WTC11 (cell line): ENCODE results near the gene CABP2. TPM values are rescaled to one million over a fixed set of nuclear protein-coding genes. Genes with fewer than 3 reads are reported as not detected.

Source experiments
- ATAC-seq: fragments of 200-7000 bp; cut with Tn5 transposase; 2 replicates; pipeline ENCODE4 v1.10.0; 2021; ENCODE audit warnings: mild to moderate bottlenecking, moderate library complexity
- CTCF ChIA-PET: fragments of 300-600 bp; sonication (Branson Sonifier 250); formaldehyde crosslinking; loops from one replicate; lab custom pipeline; 2021; ENCODE audit warnings: antibody characterized with exemption; lab: Charles Lee
- POLR2A ChIA-PET: fragments of 350-600 bp; sonication (Branson Sonifier 250); formaldehyde crosslinking; loops from one replicate; lab custom pipeline; 2021; ENCODE audit warnings: antibody characterized with exemption; lab: Charles Lee
- DNase-seq: peaks from one replicate; pipeline ENCODE4 v3.0.0; 2021; ENCODE audit warnings: low spot score
- H3K27ac Mint-ChIP-seq: 2 replicates; pipeline ENCODE4 v1.8.0; 2021; ENCODE audit warnings: mixed read lengths
- H3K27me3 Mint-ChIP-seq: 2 replicates; pipeline ENCODE4 v1.8.0; 2021; ENCODE audit warnings: low read depth, mild to moderate bottlenecking, moderate library complexity, mixed read lengths
- H3K36me3 Mint-ChIP-seq: 2 replicates; pipeline ENCODE4 v1.8.0; 2021; ENCODE audit warnings: mixed read lengths
- H3K4me1 Mint-ChIP-seq: 2 replicates; pipeline ENCODE4 v1.8.0; 2022; ENCODE audit warnings: mixed read lengths
- H3K4me3 Mint-ChIP-seq: 2 replicates; pipeline ENCODE4 v1.8.0; 2021; ENCODE audit warnings: mild to moderate bottlenecking, moderate library complexity, mixed read lengths
- H3K9me3 Mint-ChIP-seq: 2 replicates; pipeline ENCODE4 v1.8.0; 2021; ENCODE audit warnings: mixed read lengths
- ARID4B ChIP-seq: sonication (generic); formaldehyde crosslinking; IDR thresholded peaks from 2 replicates; pipeline ENCODE4 v1.8.0; 2023; ENCODE audit warnings: missing genetic modification reagents, mild to moderate bottlenecking, borderline replicate concordance
- ATF1 ChIP-seq: sonication (generic); formaldehyde crosslinking; IDR thresholded peaks from 2 replicates; pipeline ENCODE4 v1.8.1; 2023; ENCODE audit warnings: mild to moderate bottlenecking, moderate library complexity, missing genetic modification reagents
- ATF3 ChIP-seq: sonication (generic); formaldehyde crosslinking; conservative IDR thresholded peaks from 2 replicates; pipeline ENCODE4 v1.8.1; 2022; ENCODE audit warnings: mild to moderate bottlenecking, missing genetic modification reagents
- CBFB ChIP-seq: sonication (generic); formaldehyde crosslinking; IDR thresholded peaks from 2 replicates; pipeline ENCODE4 v1.8.1; 2022; ENCODE audit warnings: mild to moderate bottlenecking, low read depth, missing genetic modification reagents
- CREB1 ChIP-seq: sonication (generic); formaldehyde crosslinking; IDR thresholded peaks from 2 replicates; pipeline ENCODE4 v1.8.0; 2023; ENCODE audit warnings: mild to moderate bottlenecking, missing genetic modification reagents
- CREM ChIP-seq: sonication (generic); formaldehyde crosslinking; IDR thresholded peaks from 2 replicates; pipeline ENCODE4 v1.8.1; 2022; ENCODE audit warnings: mild to moderate bottlenecking, missing genetic modification reagents, moderate library complexity
- E2F4 ChIP-seq: sonication (generic); formaldehyde crosslinking; IDR thresholded peaks from 2 replicates; pipeline ENCODE4 v1.8.1; 2022; ENCODE audit warnings: low read depth, mild to moderate bottlenecking, moderate library complexity, missing genetic modification reagents, borderline replicate concordance
- ETV6 ChIP-seq: sonication (generic); formaldehyde crosslinking; IDR thresholded peaks from 2 replicates; pipeline ENCODE4 v1.8.1; 2022; ENCODE audit warnings: mild to moderate bottlenecking, missing genetic modification reagents
- GTF2I ChIP-seq: fragments of 250-450 bp; sonication (Bioruptor Pico); conservative IDR thresholded peaks from 2 replicates; pipeline ENCODE4 v1.4.0; 2021; ENCODE audit warnings: mild to moderate bottlenecking
- IRF1 ChIP-seq: sonication (generic); formaldehyde crosslinking; IDR thresholded peaks from 2 replicates; pipeline ENCODE4 v1.8.0; 2023; ENCODE audit warnings: missing genetic modification reagents
- KAT7 ChIP-seq: sonication (generic); formaldehyde crosslinking; IDR thresholded peaks from 2 replicates; pipeline ENCODE4 v1.8.1; 2023; ENCODE audit warnings: missing genetic modification reagents, mild to moderate bottlenecking, borderline replicate concordance
- MAX ChIP-seq: sonication (generic); formaldehyde crosslinking; IDR thresholded peaks from 2 replicates; pipeline ENCODE4 v1.8.0; 2022; ENCODE audit warnings: mild to moderate bottlenecking, missing genetic modification reagents
- MXD4 ChIP-seq: fragments of 250-450 bp; sonication (Bioruptor Pico); IDR thresholded peaks from 2 replicates; pipeline ENCODE4 v1.8.0; 2021; ENCODE audit warnings: mild to moderate bottlenecking, moderate library complexity, borderline replicate concordance
- MYBL2 ChIP-seq: sonication (generic); formaldehyde crosslinking; IDR thresholded peaks from 2 replicates; pipeline ENCODE4 v1.8.1; 2023; ENCODE audit warnings: mild to moderate bottlenecking, moderate library complexity, missing genetic modification reagents
- NFATC4 ChIP-seq: fragments of 250-450 bp; sonication (Bioruptor Pico); IDR thresholded peaks from 2 replicates; pipeline ENCODE4 v1.9.0; 2021; ENCODE audit warnings: mild to moderate bottlenecking
- NFYB ChIP-seq: sonication (generic); formaldehyde crosslinking; conservative IDR thresholded peaks from 2 replicates; pipeline ENCODE4 v1.8.0; 2022; ENCODE audit warnings: low read depth, missing genetic modification reagents
- RELA ChIP-seq: sonication (generic); formaldehyde crosslinking; IDR thresholded peaks from 2 replicates; pipeline ENCODE4 v1.8.1; 2022; ENCODE audit warnings: missing genetic modification reagents, mild to moderate bottlenecking, borderline replicate concordance
- SOX15 ChIP-seq: fragments of 250-450 bp; sonication (Bioruptor Pico); IDR thresholded peaks from 2 replicates; pipeline ENCODE4 v1.9.0; 2021; ENCODE audit warnings: mild to moderate bottlenecking
- ZBTB21 ChIP-seq: sonication (generic); formaldehyde crosslinking; IDR thresholded peaks from 2 replicates; pipeline ENCODE4 v1.8.1; 2023; ENCODE audit warnings: mild to moderate bottlenecking, missing genetic modification reagents, borderline replicate concordance
- ZNF121 ChIP-seq: sonication (generic); formaldehyde crosslinking; IDR thresholded peaks from 2 replicates; pipeline ENCODE4 v1.8.0; 2023; ENCODE audit warnings: missing genetic modification reagents
- ZNF138 ChIP-seq: sonication (generic); formaldehyde crosslinking; conservative IDR thresholded peaks from 2 replicates; pipeline ENCODE4 v1.8.1; 2022; ENCODE audit warnings: mild to moderate bottlenecking, moderate library complexity, missing genetic modification reagents
- ZNF281 ChIP-seq: sonication (generic); formaldehyde crosslinking; IDR thresholded peaks from 2 replicates; pipeline ENCODE4 v1.8.0; 2023; ENCODE audit warnings: mild to moderate bottlenecking, missing genetic modification reagents
- ZNF317 ChIP-seq: sonication (generic); formaldehyde crosslinking; IDR thresholded peaks from 2 replicates; pipeline ENCODE4 v1.8.1; 2023; ENCODE audit warnings: low read depth, mild to moderate bottlenecking, moderate library complexity, missing genetic modification reagents, borderline replicate concordance
- ZNF396 ChIP-seq: fragments of 250-450 bp; sonication (Bioruptor Pico); IDR thresholded peaks from 2 replicates; pipeline ENCODE4 v1.8.0; 2021; ENCODE audit warnings: mild to moderate bottlenecking, moderate library complexity, borderline replicate concordance
- ZNF423 ChIP-seq: fragments of 250-450 bp; sonication (Bioruptor Pico); IDR thresholded peaks from 2 replicates; pipeline ENCODE4 v2.1.2; 2022; ENCODE audit warnings: mild to moderate bottlenecking, moderate library complexity
- total RNA-seq: library from RNA; stranded (reverse); gene quantifications from 3 replicates; pipeline ENCODE4 v1.2.3, GENCODE V29; 2021

CABP2 gene
- total RNA-seq, 1 experiment from 2014 or later = not detected

GRCh38 chr11:67551127-67551526 is 27.9 kb upstream of the CABP2 start:
- no peak overlapping the region for H3K27ac Mint-ChIP-seq
- H3K36me3 Mint-ChIP-seq = peaks cover 23% of the 10 kb centered on the region
- POLR2A ChIA-PET = no interaction called here
- no peak for ATAC-seq
- TF ChIP-seq ETV6 (CRISPR knock-in tag) = no peak
- no peak for TF ChIP-seq CBFB (CRISPR knock-in tag)
- TF ChIP-seq ATF3 = no peak
- TF ChIP-seq GTF2I (CRISPR knock-in tag) = no peak
- TF ChIP-seq KAT7 = no peak
- no peak for TF ChIP-seq MAX (CRISPR knock-in tag)
- no peak for TF ChIP-seq RELA (CRISPR knock-in tag)
- TF ChIP-seq ZNF396 = no peak
- no peak for TF ChIP-seq ARID4B (CRISPR knock-in tag)
- no peak for TF ChIP-seq NFATC4
- no peak for DNase-seq
- CTCF ChIA-PET = no interaction called here
- H3K27me3 Mint-ChIP-seq = peaks cover 24% of the 10 kb centered on the region
- no peaks in the 10 kb centered on the region for H3K4me1 Mint-ChIP-seq
- peaks cover 29% of the 10 kb centered on the region for H3K9me3 Mint-ChIP-seq
- H3K4me3 Mint-ChIP-seq = no peak overlapping the region

GRCh38 chr11:67548555-67549110 is 25.4 kb upstream of the CABP2 start:
- no peak for ATAC-seq
- Mint-ChIP-seq H3K27ac (no peak overlapping the region), H3K27me3 (peaks cover 21% of the 10 kb centered on the region), H3K4me3 (no peak overlapping the region), H3K36me3 (peaks cover 23% of the 10 kb centered on the region), H3K9me3 (peaks cover 29% of the 10 kb centered on the region), H3K4me1 (no peaks in the 10 kb centered on the region)
- POLR2A ChIA-PET = no interaction called here
- CTCF ChIA-PET = interaction anchor here (0.6 to 2.3 kb wide), 2 partner anchors 24 to 201 kb away, joined by 3 to 8 read pairs; no protein-coding TSS in a partner anchor
- DNase-seq = no peak
- TF ChIP-seq NFYB (CRISPR knock-in tag) (no peak), ATF1 (CRISPR knock-in tag) (no peak), ZNF281 (CRISPR knock-in tag) (no peak), ATF3 (no peak), CREM (CRISPR knock-in tag) (no peak), E2F4 (CRISPR knock-in tag) (no peak), ZNF121 (CRISPR knock-in tag) (no peak), MYBL2 (no peak), SOX15 (no peak), ZBTB21 (CRISPR knock-in tag) (no peak), CREB1 (CRISPR knock-in tag) (no peak), IRF1 (CRISPR knock-in tag) (no peak), ZNF317 (CRISPR knock-in tag) (no peak), CBFB (CRISPR knock-in tag) (no peak), MXD4 (CRISPR knock-in tag) (no peak), ZNF138 (no peak), ZNF423 (no peak)
